ENCODE results near the gene GRM7.

Gene GRM7

DNA sequence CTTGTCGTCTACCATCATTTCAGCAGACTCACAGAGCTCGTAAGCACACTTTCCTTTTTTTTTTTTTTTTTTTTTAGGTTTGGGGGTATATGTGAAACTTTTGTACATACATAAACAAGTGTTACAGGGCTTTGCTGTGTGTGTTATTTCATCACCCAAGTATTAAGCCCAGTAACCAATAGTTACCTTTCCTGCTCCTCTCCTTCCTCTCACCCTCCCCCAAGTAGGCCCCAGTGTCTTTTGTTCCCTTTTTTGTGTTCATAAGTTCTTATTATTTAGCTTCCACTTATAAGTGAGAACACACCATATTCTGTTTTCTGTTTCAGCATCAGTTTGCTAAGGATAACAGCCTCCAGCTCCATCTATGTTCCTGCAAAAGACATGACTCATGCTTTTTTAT is 746.8 kb downstream of the GRM7 start:
- DNase-seq, result no peak

DNA sequence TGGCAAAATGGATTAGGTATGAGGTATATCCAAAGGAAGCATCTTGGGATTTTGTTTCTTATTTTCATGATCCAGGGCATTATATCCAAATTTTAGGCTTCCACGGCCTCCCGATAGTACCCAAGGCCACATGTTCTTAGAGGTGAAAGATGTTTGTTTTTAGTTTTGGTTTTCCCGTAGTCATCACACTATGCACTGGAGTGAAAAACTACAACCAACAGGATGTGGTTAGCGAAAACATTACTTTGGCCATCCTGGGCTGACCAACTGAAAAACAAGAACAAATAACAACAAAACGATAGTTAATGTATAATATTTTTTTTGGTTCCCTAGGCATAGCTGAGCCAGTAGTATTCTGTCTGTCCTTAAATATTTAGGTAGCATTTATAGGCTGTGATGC is 749.7 kb downstream of the GRM7 start:
- no peak for DNase-seq

DNA sequence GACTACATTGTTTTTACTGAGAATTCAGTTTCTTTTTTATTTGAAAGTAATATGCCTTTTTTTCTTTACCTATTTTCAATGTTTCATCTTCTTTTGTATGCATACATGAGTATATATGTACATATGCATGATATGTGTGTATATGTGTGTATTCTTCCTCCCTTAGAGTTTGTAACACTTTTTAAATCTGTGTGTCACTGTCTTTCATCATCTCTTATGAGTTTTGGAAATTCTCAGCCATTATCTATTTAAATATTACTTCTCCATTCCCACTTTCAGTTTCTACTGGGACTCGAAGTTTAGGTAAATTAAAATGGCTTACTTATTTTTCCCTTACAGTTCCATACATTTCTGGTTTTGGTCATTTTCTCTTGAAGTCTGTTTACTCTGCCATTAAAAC is 754.1 kb downstream of the GRM7 start:
- DNase-seq, result no peak

DNA sequence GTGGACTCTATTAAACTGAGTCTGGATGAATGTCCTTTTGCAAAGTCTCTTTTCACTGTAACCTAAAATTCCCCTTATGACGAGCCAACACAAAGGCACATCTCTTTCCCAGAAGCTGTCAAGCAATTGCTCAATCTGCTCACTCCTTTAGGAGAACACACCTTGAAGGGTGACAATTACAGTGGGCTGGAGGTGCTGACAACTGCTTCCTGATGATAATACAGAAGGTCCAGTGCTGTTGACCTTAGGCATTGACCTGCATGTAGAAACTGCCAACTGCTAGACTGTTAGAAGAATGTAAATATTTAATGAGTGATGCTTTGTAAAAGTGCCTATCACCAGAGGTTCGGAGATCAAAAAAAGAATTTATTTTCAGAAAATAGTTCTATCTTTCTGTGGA is 757.7 kb downstream of the GRM7 start:
- no peak for DNase-seq

DNA sequence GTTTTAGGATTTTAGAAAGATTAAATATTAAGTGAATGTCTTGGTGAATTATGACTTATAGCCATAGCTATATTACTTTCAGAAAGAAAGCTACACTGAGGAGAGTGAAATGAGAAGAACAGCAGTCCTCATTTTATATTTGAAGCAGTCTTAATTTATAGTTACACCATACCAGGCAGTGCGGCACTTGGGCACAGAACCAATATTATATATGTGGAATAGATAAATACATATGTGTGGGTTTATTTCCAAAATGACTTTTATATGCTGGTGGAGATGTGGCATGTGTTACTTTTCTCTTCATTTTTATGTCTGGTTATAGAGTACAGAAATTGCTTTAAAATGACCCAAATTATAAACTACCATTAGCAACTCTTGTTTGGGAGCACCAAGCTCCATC is 759.5 kb downstream of the GRM7 start:
- DNase-seq, result no peak

DNA sequence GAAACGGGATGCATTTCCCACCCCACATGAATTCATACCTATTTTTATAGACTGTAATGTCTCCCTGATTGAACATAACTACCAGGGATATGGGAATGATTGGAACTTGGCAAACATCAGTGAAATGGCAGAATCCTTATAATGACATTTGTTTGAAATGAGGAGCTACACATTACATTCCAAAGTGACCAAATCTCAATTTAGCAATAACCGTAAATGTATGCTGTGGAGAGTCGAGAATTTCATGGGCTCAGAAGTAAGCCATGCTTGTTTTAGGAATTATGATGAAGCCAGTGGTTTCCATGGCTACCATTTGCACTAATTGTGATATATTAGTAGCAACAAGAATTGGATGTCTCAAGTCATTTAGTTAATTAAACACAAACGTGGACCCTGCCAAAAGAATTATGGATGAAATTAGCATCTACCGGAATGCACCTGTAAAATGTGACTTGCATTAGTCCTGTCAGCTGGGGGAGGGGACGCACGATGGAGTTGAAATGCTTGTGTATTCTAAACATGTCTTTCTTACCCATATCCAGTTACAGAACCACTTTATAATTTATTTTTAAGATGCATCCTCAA is 760.2 kb downstream of the GRM7 start:
- DNase-seq, result no peak

DNA sequence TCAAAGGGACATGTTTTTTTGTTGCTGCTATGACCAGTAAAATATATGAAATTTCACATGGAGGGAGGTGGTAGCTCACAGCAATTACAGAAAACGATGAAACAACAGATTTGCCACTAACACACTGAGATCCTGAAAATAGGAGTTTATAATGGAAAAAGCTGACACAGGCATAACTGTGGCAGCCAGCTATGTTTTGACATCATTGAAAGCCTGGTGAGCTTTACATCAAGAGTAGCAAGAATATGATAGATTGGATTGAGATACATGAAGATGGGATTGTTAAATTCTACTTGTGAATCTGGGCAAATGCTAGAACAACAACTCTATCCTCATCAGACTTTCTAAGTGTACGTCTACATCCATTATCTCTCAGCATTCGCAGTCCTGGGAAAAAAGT is 760.7 kb downstream of the GRM7 start:
- DNase-seq, result no peak

DNA sequence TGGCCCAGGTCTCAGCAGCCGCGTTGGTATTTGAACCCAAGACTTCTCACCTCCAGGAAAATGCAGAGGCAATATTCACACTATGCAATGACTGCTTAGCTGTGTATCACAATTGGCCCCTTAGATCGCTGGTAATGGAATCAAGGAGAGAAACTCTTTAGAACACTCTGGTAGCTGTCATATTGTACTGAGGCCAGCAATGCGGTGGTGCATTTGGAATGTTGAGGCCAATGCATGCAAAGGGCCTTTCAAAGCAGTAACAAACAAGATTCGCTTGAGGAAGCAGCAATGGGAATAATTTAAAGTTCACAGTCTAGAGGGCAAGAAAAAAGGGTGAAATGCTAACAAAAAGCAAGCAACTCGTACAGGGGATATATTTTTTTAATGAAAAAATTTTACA is 764.1 kb downstream of the GRM7 start:
- no peak for DNase-seq

DNA sequence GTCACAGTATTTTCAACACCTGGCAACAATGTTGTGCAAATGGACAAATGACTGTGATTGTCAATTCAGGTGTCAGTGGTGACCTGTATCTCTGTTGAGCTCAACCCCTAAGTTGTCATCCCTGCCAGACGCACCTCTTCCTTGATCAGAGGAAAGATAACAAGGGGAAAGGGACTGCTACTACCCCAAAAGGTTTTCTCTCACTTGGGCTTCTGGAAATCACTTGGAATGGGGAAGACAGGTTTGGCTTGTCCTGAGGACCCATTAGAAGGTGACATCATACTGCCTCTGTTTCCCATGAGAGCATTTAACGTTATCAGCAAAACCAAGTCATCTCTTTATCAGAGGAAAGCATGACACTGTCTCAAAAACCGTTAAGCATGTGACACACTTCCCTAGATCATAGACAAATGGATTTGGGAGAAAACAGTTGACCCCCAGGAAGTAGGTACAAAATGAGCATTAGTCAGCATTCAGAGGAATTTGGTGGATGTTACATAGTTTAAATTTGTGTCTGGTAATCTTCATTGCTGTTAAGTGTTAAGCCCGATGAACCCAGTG is 769.5 kb downstream of the GRM7 start:
- DNase-seq, result no peak

DNA sequence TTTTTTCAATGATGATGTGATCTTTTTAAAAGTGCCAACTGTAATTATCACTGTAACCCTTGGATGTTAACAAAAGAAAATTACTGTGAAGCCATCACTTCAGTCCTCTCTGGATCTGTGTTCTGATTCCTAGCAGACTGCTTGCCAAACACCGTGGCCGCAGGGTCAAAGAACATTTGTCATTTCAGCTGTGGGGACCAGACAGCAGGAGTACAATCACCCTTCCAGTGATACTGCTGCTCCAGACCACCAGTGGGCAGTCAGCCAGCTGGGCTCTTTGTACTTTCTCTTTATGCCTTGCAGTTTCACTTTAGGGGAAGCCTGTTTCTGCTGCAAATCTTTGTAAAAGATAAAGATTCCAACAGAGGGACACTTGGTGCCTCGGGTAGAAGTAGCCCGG is 770.0 kb downstream of the GRM7 start:
- DNase-seq, result no peak

DNA sequence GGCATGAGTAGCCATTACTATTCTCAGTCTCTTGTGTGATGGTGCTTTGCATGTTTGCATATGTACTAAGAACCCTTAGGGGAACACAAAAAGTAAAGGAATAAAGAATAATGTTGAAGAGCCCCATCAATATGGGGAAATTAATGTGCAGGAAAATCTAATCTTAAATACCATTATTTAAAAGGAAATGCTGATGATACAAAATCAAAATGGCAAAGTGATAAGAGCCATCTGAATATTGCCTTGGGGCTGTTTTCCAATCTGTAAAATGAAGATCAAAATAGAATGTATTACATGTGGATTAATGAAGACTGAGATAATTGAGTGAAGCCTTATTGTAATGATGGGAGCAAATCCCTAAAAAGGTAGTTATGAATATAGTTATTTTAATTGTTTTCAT is 771.4 kb downstream of the GRM7 start:
- no peak for DNase-seq

DNA sequence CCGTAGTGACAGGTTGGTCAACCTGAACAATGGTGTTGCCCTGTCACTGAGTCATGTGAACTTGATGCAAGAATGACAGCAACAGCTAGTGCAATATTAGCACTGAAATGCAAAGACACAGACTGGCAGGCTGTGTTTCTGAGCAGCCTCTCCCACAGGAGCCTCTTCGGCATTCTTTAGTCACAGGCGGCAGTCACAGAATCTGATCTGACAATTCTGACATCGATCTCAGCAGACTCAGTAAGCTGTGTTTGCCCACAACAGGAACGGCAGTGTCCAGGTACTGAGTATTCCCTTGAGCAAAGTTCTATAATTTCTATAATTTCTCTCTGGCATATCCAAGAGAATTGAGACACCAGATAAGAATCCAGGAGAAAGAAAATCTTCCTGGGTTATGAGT is 776.8 kb downstream of the GRM7 start:
- no peak for DNase-seq

DNA sequence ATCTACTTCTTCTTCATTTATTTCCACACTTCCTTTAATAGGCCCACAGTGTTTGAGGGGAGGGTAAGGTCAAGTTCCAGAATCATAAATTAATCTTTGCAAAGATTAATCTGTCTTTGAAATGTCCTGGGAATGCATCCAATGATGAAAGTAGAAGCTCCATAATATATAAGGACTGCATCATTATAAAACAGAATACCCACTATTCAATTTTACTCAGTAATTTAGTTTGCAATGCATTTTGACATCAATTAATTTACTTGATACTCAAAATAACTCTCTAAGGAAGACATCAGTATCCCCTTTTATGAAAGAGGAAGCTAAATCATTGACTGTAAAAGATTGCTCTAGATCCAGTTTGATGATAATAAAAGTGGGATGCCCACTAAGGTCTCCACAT is 777.2 kb downstream of the GRM7 start:
- DNase-seq, result no peak

DNA sequence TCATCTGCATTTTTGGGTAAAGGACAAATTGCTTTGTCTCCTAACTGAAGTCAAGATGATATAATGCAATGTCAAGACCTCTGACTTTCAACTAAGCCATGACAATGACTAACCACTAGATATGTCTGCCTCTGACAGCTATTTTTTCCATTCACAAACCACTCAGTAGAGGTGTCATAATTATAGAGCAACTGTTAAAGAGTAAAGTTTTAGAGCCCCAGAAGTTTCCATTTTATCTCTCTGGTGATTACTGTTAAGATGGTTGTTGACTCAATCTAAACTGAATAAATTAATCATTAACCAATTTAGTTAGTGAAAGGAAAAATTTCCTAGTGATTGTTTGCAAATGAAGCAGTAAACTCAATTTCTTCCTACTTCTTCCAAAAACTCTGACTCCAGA is 779.9 kb downstream of the GRM7 start:
- no peak for DNase-seq

DNA sequence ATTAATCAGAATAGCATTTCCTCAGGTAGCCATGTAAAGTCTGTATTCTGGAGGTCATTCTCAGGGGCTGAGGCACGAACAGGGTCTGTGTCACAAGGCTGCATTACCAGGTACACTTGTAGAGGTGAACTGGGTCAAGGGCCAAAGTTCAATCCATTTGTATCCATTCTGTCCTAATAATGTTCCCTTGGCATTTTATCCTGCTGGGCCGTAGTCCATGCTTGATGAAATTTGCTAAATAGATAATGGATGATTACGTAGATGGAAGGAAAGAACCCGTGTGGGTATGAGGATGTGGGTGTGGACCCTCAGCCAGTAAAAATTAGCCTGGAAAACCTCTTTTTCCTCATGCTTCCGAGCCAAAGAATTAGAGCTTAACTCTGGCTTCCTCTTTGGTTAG is 785.9 kb downstream of the GRM7 start:
- DNase-seq, result no peak

DNA sequence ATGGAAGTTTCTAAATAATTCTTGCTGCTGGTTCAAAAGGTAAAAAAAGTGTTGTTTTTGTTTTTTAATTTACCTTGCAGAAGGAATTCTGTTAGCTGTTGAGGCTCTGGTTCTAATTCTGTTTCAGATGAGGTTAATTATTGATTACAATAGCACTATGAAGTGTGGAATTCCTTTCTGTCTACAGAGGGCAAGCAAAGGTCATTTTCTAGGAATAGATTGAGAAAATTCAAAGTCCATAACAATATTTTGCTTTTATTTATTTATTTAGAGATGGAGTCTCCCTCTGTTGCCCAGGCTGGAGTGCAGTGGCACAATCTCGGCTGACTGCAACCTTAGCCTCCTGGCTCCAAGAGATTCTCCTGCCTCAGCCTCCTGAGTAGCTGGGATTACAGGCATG is 789.6 kb downstream of the GRM7 start:
- DNase-seq, result no peak

DNA sequence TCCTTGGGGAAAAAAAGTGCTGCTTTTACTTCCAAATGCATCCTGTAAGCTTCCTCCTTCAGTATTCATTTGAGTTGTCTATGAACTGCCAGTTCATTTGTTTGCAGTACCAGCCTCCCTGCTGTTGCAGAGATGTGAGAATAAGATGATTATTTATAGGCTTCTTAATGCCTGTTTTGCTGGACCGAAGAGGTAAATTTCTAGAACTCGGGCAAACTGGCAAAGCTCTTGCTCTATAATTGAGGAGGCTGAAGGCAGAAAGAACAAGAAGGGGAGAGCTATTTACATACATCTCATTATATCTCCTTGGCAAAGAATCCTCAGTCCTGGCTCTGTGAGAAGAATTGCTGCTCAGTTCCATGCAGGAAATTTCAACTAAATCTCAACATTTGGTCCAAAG is 790.4 kb downstream of the GRM7 start:
- no peak for DNase-seq

DNA sequence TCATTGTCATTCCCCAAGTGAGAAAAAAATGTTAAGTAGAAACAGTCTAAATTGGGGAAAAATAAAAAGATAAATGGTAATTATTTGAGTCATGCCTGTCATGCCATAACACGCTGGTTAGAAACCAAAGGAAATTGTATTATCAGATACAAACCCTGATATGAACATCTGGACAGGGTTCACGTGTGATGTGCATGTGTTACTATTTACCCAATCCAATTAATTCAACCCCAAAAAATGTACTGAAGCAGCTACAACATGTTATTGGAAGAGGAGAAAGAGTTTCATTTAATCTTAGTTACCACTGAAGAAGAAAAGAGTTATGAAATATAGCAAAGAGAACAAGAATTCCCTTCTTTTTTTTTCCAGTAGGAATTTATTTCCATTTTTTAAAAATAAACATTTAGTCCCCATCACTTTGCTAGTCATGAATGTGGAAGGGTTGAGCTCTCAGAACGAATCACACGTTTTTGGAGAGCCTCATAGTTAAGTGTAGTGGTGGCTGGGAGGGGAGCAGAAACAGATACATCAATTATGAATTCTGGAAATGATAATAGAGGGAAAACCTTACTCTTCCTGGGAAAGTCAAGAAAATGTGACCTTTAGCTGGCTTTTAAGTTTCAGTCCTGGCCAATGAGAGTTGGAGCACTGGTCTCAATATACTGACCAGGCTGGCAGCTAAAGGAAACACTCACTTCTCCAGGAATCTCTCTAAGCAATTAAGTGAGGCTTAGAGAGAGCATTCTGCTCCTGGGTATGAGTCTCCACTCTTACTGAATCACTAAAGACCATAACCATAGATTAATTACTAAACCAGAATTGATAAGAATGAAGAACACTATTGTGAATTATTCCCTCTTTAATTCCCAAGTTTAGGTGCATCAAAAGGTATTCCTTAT is 796.5 kb downstream of the GRM7 start:
- no peak for DNase-seq

DNA sequence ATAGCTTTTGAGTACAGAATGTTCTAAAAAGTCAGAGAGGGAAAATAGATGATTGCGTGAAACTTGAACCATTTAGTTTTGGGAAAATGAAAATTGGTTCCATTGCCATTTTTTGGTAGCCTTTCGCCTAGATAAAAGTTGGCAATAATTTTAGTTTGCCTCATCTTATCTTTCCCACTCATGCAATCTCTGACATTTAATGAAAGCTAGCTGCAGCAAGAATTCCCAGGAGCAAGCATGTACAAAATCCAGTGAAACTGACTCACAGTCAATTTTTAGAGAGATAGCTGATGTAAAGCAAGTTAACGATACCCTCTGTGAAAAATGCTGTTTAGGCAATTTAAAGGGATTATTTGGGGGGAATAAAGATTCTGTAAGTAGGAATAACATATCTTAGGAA is 797.4 kb downstream of the GRM7 start:
- DNase-seq, result no peak

DNA sequence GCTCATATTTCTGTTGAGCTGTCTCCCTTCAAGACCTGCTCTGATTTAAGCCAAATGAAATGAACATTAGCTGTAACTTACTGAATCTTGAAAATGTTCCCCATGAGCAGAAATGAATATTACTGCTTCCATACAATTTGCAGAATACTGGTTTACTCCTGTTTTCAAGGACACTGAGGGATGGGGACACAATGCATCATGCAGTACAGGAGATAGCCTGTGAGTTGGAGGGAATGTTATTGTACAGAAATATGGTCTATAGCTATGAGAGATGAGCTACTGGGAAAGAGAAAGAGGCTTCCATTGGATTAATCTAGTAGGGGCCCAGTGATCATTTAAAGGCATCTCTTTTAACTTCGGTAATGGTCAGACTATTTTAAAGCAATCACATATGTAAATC is 798.2 kb downstream of the GRM7 start:
- DNase-seq, result no peak

DNA sequence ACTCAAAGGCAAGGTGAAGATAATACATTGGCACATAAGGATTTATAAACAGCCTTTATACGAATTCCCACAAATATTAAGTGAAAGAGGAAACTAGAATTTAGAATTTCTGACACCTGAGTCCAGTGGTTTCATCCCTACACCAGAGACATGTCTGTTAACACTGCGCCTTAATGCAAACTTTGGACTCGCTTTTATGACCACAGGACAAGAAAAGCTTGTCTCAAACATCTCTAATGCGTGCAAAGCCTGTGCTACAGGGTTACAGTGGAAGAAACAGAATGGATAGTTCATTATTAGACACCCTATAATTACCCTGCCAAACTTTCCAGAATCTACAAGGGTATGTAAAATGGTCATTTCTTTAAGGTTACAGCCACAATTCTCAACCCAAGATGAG is 802.9 kb downstream of the GRM7 start:
- no peak for DNase-seq

DNA sequence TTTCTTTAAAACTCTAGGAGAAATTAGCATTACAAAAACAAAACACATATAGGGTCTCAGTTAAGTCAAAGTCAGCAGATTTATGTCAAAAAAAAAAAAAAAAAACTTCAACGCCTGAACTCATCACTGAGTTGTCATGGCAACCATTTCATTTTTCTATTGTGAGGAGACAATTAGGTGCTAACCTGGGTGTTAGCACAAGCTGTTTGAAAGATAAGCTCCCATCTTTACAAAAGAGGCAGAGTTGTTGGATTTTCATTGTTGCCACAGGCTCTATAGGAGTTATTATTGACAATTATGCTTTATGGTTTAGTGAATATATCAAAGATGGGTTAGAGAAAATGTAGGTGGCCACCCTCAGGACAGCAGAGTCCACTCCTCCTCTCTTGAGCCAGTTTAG is 806.9 kb downstream of the GRM7 start:
- DNase-seq, result no peak

DNA sequence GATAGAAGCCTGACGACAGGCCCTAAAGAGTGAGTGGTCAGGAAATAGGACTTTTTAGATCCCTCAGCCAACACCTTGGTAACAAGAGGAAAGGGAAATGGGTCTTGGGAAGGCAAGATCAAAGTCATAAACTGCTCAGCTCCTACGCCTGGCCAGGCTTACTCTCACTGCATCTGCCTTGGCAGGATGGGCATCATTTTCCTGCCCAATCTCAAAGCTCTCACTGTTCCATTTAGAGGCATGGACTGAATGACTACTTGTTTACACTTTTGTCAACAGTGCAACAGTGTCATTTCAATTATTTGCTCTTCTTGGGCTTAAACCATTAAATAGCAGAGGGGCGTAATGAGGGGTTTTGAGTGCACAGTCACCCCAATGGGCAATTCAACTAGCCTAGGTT is 808.7 kb downstream of the GRM7 start:
- peak; percentile 5 for DNase-seq

DNA sequence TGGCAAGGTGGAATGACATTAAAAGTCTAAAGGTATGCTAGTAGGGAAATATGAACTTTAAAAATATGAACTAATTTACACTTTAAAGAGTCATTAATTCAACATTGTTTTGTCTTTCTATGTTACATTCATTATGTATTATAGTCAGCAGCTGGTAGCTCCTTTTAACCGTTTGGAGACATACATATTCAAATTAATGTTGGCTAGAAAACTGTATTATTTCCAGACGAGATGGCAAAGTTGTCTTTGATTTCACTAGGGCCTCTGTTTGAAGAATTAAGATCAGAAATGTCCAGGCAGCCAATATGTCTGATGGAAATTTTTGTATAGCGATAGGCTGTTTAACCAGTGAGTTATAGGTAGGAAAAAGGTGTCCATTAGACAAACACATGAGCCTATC is 817.6 kb downstream of the GRM7 start:
- no peak for DNase-seq

DNA sequence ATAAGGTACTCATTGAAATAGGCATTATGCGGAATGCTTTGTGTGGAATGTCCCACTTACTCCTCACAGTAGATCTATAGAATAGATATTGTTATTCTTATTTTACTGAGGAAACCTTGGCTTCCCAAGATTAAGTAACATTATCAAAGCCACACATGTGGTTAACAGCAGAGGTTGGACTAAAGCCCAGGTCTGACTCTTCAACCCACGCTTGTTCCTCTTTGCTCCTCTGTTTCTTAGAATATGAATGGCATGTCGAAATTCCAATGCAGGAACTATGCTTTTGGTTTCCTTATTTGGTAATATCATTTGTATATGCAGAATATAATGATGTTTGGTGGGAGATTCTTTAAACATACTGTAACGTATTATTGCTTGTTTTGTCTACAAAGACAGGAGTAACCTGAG is 821.9 kb downstream of the GRM7 start:
- DNase-seq, result no peak
